Upper lobe of left lung (tissue), 4 donors: ENCODE data around the gene ENDOV.

Experiments used
- CTCF ChIP-seq, 6 experiments: fragments of 450-650 bp in 4 of 6; fragments of 200-600 bp in 2 of 6; sonication (generic) in 2 of 6; IDR thresholded peaks; one replicate each; pipeline ENCODE4 v1.5.1; 2016 to 2019; ENCODE audit warnings: antibody characterized with exemption in 6 of 6
- EP300 ChIP-seq, 4 donors: sonication (generic); formaldehyde crosslinking; IDR thresholded peaks; one replicate each; pipeline ENCODE4 v1.5.1; 2017; ENCODE audit warnings: antibody characterized with exemption in 4 of 4, control low read depth in 2 of 4
- POLR2A ChIP-seq, 4 donors: fragments of 450-650 bp; IDR thresholded peaks; one replicate each; pipeline ENCODE4 v1.5.1; 2016 to 2017; ENCODE audit warnings: antibody characterized with exemption in 4 of 4, mild to moderate bottlenecking in 2 of 4
- POLR2AphosphoS5 ChIP-seq, 2 donors: sonication (generic); formaldehyde crosslinking; IDR thresholded peaks; one replicate each; pipeline ENCODE4 v1.5.1; 2017; ENCODE audit warnings: antibody characterized with exemption in 2 of 2

DNA sequence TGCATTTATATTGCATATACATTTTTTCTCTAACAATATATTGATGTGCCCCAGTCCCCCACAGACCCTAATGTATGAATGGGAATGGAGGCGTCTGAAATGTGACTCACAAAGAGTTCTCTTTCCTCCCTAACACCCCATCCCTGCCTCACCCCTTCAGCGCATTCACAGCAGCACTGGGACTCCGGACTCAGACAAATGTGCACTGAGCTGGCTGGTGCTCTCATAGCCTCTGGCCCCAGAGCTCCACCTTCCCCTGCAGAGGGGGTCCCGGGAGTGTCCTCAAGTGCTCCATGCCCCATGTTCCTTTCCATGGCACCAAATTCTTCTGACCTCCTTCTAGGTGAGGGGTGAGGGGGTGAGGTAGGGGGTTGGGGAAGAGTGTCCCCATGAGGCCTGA lies 40.8 kb downstream of the ENDOV start:
- TF ChIP-seq CTCF (IDR thresholded peaks at IDR 0.05) = no peak
- TF ChIP-seq POLR2AphosphoS5 (IDR thresholded peaks at IDR 0.05) = no peak
- no peak for TF ChIP-seq EP300 (IDR thresholded peaks at IDR 0.05)
- no peak for TF ChIP-seq POLR2A (IDR thresholded peaks at IDR 0.05)
